Karpas-422 (cell line): ENCODE measurements around the gene PRPF38B. TPM values are rescaled to one million over a fixed set of nuclear protein-coding genes. Genes with fewer than 3 reads are reported as not detected.

ENCODE experiments used
- DNase-seq: peaks from one replicate; pipeline ENCODE4 v3.0.0-alpha.2; 2015
- H2AFZ ChIP-seq: fragments of 200-600 bp; sonication (generic); 2 replicates; pipeline ENCODE4 v1.6.1; 2014; ENCODE audit warnings: antibody characterized with exemption, low read length, mixed read lengths
- H3K27ac ChIP-seq: fragments of 200-600 bp; sonication (generic); 2 replicates; pipeline ENCODE4 v1.5.1; 2014; ENCODE audit warnings: mild to moderate bottlenecking, low read length, moderate library complexity
- H3K27me3 ChIP-seq: fragments of 200-600 bp; sonication (generic); 2 replicates; pipeline ENCODE4 v1.6.1; 2014; ENCODE audit warnings: low read length, mixed read lengths
- H3K36me3 ChIP-seq: fragments of 200-600 bp; sonication (generic); 2 replicates; pipeline ENCODE4 v1.6.1; 2014; ENCODE audit warnings: low read length, mixed read lengths; ENCODE audit not compliant: insufficient read depth
- H3K4me1 ChIP-seq: fragments of 200-600 bp; sonication (generic); 2 replicates; pipeline ENCODE4 v1.6.1; 2014; ENCODE audit warnings: mild to moderate bottlenecking, low read length, mixed read lengths
- H3K4me2 ChIP-seq: fragments of 200-600 bp; sonication (generic); 2 replicates; pipeline ENCODE4 v1.6.1; 2014; ENCODE audit warnings: low read length, low read depth, mild to moderate bottlenecking; ENCODE audit not compliant: poor library complexity, severe bottlenecking
- H3K4me3 ChIP-seq: fragments of 200-600 bp; sonication (generic); 2 replicates; pipeline ENCODE4 v1.5.1; 2014; ENCODE audit warnings: mild to moderate bottlenecking, antibody characterized with exemption, low read length, mixed read lengths
- H3K79me2 ChIP-seq: fragments of 200-600 bp; sonication (generic); 2 replicates; pipeline ENCODE4 v1.6.1; 2014; ENCODE audit warnings: mild to moderate bottlenecking, low read length, mixed read lengths
- H3K9ac ChIP-seq: fragments of 200-600 bp; sonication (generic); 2 replicates; pipeline ENCODE4 v1.6.0; 2014; ENCODE audit warnings: low read length
- H3K9me2 ChIP-seq: fragments of 200-600 bp; sonication (generic), shearing (Covaris generic); replicated peaks from 2 replicates; pipeline ENCODE4 v1.6.0; 2014; ENCODE audit warnings: mild to moderate bottlenecking, low read length, moderate library complexity; ENCODE audit not compliant: insufficient read depth
- H3K9me3 ChIP-seq: fragments of 300-700, 200-600 bp; sonication (generic); 2 replicates; pipeline ENCODE4 v1.6.1; 2014; ENCODE audit warnings: low read length, mixed read lengths
- H4K20me1 ChIP-seq: fragments of 200-600 bp; sonication (generic); 2 replicates; pipeline ENCODE4 v1.6.1; 2014; ENCODE audit warnings: mild to moderate bottlenecking, antibody characterized with exemption, low read length, low read depth; ENCODE audit not compliant: insufficient read depth
- total RNA-seq: library from RNA; depleted of rRNA; stranded (reverse); fragments of >200 nt; shearing (Covaris generic); gene quantifications from 2 replicates; pipeline ENCODE4 v1.2.3, GENCODE V29; 2014; ENCODE audit warnings: low replicate concordance; rRNA removed

Gene PRPF38B, protein sequence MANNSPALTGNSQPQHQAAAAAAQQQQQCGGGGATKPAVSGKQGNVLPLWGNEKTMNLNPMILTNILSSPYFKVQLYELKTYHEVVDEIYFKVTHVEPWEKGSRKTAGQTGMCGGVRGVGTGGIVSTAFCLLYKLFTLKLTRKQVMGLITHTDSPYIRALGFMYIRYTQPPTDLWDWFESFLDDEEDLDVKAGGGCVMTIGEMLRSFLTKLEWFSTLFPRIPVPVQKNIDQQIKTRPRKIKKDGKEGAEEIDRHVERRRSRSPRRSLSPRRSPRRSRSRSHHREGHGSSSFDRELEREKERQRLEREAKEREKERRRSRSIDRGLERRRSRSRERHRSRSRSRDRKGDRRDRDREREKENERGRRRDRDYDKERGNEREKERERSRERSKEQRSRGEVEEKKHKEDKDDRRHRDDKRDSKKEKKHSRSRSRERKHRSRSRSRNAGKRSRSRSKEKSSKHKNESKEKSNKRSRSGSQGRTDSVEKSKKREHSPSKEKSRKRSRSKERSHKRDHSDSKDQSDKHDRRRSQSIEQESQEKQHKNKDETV
- 21.5 and 30.9 TPM in 2 replicates for total RNA-seq

DNA sequence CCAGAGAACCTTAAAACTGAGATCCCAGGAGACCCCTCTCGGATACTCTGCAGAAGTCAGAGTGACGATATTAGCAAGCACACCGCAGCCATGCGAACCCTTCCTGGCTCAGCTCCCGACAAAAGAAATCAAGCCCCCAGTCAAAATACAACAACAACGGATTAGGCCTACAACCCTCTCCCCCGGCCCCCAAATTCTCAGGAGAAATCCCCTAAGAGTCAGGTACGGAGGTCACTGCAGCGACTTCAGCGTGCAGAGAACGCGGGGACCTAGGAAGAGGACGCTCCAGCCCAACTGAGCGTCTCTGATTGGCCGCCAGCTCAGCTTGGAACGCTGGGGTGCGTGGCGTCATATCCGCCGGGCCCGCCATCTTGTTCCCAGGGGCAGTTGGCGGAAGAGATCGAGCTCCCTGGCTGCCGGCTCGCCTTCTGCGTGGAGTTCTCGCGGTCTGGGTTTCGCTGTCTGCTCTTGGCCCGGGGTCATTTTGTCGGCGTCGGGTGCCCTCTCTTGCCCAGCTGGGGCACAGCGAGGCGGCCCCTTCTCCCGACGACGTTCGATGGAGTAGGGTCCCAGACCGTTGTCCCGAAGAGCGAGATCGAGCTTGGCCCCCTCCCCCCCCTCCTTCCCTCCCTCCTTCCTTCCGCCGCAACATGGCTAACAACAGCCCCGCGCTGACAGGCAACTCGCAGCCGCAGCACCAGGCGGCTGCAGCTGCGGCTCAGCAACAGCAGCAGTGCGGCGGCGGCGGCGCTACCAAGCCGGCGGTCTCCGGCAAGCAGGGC is at the start of gene PRPF38B:
PRPF38B (plus strand) TSS at position 369 of the 782 bp plus-strand sequence; CDS start at position 651, 282 bp downstream.
- Histone ChIP-seq H3K27me3 (no peaks in the 10 kb centered on the region), H3K9me3 (no peaks in the 10 kb centered on the region), H3K27ac (peak within 1 kb of the TSS; percentile 78), H3K9ac (peak within 1 kb of the TSS; percentile 96), H3K36me3 (peaks cover 36% of the 10 kb centered on the region), H3K79me2 (peaks cover 49% of the 10 kb centered on the region), H3K4me2 (peak within 1 kb of the TSS; percentile 94), H3K4me1 (peaks cover 26% of the 10 kb centered on the region), H2AFZ (peak within 1 kb of the TSS; percentile 44), H3K4me3 (peak within 1 kb of the TSS; percentile 95), H3K9me2 (no peaks in the 10 kb centered on the region), H4K20me1 (peaks cover 35% of the 10 kb centered on the region)
- DNase-seq = peak; percentile 97

DNA sequence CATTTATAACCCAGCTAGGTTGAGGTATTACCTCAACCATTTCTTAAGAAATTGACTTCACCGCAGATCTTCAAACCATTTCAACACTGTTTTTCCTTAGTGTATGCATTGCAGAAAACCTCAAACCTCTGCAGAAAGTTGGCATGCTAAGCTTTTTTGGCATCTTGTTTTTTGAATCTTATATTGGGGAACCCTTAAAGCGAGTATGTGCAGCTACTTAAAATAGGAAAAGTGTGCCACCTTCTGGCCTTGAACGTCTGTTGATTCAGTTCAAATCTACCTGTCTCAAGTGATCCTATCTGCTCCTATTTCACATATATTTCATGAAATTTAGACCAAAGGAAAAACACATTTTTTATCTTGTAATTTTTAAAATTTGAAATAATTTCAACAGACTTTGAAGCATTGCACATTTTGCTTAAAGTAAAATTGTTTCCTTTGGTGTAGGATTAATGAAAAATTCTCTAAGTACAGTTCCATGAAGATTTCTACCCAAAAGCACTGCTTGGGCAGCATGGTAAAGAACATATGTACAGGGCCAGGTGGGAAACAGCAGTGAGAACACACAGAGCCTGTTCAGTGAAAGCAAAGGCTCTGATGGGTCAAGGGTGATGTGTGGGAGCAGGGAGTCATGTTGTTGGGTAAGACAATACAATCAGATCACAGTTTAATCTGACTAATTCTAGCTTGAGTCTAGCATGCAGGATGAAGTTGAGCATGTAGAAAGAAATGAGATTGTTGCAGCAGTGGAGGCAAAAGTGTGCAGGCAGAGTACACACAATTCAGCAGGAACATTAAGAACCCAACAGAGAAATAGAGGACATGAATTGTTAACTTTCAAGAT is 48.4 kb upstream of the PRPF38B start:
- Histone ChIP-seq H2AFZ (no peak overlapping the region), H3K27ac (no peak overlapping the region), H3K79me2 (no peaks in the 10 kb centered on the region), H3K36me3 (no peaks in the 10 kb centered on the region), H3K27me3 (no peaks in the 10 kb centered on the region), H3K9ac (no peak overlapping the region), H3K9me3 (no peaks in the 10 kb centered on the region), H3K4me2 (no peak overlapping the region), H4K20me1 (no peaks in the 10 kb centered on the region), H3K4me1 (no peaks in the 10 kb centered on the region), H3K9me2 (no peaks in the 10 kb centered on the region), H3K4me3 (no peak overlapping the region)
- peak; percentile 81 for DNase-seq

DNA sequence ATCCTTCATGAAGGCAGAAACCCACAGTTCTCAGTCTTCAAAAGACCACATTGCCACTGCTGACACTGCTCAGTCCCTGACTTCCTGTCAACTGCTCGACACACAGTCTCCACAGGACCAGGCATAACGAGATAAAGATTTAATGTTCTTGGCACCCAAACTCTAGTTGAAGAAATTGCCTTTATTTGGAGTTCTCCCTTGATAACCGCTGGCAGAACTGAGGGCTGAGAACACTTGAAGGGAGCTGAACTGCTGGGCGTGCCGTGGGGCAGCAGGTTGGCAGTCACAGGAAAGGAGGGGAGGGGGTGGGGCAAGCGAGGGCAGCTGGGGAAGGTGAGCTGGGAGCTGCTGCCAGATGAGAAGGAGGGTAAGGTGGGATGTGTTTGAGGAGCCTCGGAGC is 47.1 kb upstream of the PRPF38B start:
- Histone ChIP-seq H3K4me2 (no peak overlapping the region), H3K9me2 (no peaks in the 10 kb centered on the region), H3K27ac (no peak overlapping the region), H3K4me3 (no peak overlapping the region), H3K4me1 (no peaks in the 10 kb centered on the region), H3K27me3 (no peaks in the 10 kb centered on the region), H4K20me1 (no peaks in the 10 kb centered on the region), H2AFZ (no peak overlapping the region), H3K9me3 (no peaks in the 10 kb centered on the region), H3K36me3 (0 out of 2 replicates have a peak, but pooled peaks cover 2% of the 10 kb centered on the region), H3K9ac (no peak overlapping the region), H3K79me2 (no peaks in the 10 kb centered on the region)
- no peak for DNase-seq

DNA sequence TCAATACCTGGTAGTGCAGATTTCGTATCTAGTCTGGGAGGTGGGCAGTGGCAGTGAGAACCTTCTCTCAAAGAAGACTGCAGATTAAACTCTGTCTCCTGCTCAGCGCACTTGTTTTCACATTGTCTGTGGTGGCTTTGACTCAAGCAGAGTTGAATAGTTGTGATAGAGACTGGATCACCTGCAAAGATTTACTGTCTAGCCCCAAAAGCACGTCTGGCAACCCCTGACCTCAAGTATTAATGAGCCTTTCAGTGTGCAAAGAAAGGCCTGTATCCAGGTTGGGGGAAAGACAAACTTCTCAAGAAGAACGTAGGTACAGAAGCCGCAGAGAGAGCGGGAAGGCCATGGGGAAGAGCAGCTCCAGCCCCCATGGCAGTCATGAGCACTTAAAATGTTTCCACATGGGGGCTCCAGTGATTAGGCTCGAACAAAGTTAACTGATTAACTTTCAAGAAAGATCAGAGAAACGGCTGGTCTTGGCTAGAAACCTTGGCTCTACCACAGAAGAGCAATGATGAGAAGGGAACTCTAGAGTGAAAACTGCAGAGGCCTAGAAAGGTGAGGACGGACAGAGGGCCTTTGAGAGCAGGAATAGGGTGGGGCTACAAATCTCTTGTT is 46.4 kb upstream of the PRPF38B start:
- no peak overlapping the region for H3K4me3 ChIP-seq
- no peaks in the 10 kb centered on the region for H3K9me3 ChIP-seq
- DNase-seq = no peak
- H3K36me3 ChIP-seq = 0 out of 2 replicates have a peak, but pooled peaks cover 4% of the 10 kb centered on the region
- no peaks in the 10 kb centered on the region for H3K4me1 ChIP-seq
- no peak overlapping the region for H2AFZ ChIP-seq
- H3K4me2 ChIP-seq = no peak overlapping the region
- no peaks in the 10 kb centered on the region for H3K27me3 ChIP-seq
- no peaks in the 10 kb centered on the region for H4K20me1 ChIP-seq
- no peaks in the 10 kb centered on the region for H3K79me2 ChIP-seq
- H3K27ac ChIP-seq = no peak overlapping the region
- no peak overlapping the region for H3K9ac ChIP-seq
- H3K9me2 ChIP-seq = no peaks in the 10 kb centered on the region

DNA sequence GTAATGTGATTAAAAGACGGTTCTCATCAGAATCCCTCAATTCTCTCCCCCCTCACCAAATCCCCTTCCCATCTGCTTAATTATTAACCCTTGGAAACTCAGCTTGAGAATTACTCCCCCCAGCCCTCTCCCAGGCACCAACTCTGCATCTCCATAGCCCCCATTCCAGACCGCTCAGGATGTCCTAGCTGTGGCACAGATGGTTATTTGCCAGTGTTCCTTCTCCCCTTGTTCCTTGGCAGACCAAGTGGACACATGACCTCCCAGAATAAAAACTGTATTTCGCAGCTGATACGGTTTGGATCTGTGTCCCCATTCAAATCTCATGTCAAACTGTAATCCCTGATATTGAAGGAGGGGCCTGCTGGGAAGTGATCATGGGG is 45.9 kb upstream of the PRPF38B start:
- Histone ChIP-seq H4K20me1 (no peaks in the 10 kb centered on the region), H3K9ac (no peak overlapping the region), H3K36me3 (0 out of 2 replicates have a peak, but pooled peaks cover 4% of the 10 kb centered on the region), H3K4me1 (no peaks in the 10 kb centered on the region), H3K4me3 (no peak overlapping the region), H3K9me2 (no peaks in the 10 kb centered on the region), H2AFZ (no peak overlapping the region), H3K4me2 (no peak overlapping the region), H3K27ac (no peak overlapping the region), H3K9me3 (no peaks in the 10 kb centered on the region), H3K79me2 (no peaks in the 10 kb centered on the region), H3K27me3 (no peaks in the 10 kb centered on the region)
- DNase-seq = no peak

DNA sequence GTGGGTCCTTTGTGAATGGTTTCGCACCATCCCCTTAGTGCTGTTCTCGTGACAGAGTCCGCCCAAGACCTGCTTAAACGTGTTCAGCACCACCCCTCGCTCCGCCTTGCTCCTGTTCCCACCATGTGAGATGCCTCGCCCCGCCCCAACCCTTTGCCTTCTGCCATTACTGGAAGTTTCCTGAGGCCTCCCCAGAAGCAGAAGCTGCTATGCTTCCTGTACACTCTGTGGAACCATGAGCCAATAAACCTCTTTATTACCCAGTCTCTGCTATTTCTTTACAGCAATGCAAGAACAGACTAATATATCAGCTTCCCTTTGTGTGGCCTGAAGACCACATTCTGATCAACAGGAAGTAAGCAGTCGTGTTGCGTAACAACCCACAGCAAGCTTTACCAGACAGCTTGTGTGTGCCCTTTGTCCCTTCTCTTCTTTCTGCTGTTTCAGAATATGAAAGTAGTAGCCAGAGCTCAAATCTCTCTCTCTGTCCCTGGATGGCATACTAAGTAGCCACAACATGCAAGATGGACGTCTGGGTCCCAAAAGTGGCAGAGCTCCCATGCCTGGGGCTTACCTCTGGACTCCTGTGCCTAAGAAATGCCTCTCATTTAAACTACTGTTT is 45.4 kb upstream of the PRPF38B start:
- H3K79me2 ChIP-seq = no peaks in the 10 kb centered on the region
- H3K4me3 ChIP-seq = no peak overlapping the region
- no peaks in the 10 kb centered on the region for H3K27me3 ChIP-seq
- 0 out of 2 replicates have a peak, but pooled peaks cover 4% of the 10 kb centered on the region for H3K36me3 ChIP-seq
- H4K20me1 ChIP-seq = no peaks in the 10 kb centered on the region
- no peak overlapping the region for H2AFZ ChIP-seq
- H3K27ac ChIP-seq = no peak overlapping the region
- no peaks in the 10 kb centered on the region for H3K9me2 ChIP-seq
- no peak for DNase-seq
- H3K9ac ChIP-seq = no peak overlapping the region
- H3K9me3 ChIP-seq = no peaks in the 10 kb centered on the region
- H3K4me1 ChIP-seq = no peaks in the 10 kb centered on the region
- H3K4me2 ChIP-seq = no peak overlapping the region

DNA sequence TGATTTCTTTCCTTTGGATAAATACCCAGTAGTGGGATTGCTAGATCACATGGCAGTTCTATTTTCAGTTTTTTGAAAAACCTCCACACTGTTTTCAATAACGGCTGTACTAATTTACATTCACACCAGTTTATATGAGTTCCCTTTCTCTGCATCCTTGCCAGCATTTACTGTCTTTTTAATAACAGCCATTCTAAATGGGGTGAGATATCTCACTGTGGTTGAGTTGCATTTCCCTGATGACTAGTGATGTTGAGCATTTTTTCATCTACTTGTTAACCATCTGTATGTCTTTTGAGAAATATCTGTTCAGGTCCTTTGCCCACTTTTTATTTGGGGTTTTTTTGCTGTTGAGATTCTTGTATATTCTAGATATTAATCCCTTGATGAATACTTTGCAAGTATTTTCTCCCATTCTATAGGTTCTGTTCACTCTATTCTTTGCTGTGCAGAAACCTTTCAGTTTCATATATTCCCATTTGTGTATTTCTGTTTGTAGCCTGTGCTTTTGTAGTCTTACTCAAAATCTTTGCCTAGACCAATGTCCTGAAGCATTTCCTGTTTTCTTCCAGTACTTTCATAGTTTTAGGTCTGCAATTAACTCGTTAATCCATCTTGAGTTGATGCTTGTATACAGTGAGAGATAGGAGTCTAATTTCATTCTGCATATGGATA is 38.5 kb upstream of the PRPF38B start:
- H2AFZ ChIP-seq = no peak overlapping the region
- H3K9me3 ChIP-seq = no peaks in the 10 kb centered on the region
- no peak overlapping the region for H3K4me3 ChIP-seq
- H4K20me1 ChIP-seq = no peaks in the 10 kb centered on the region
- DNase-seq = no peak
- H3K36me3 ChIP-seq = peaks cover 26% of the 10 kb centered on the region
- H3K9me2 ChIP-seq = no peaks in the 10 kb centered on the region
- H3K27ac ChIP-seq = no peak overlapping the region
- peaks cover 4% of the 10 kb centered on the region; the same call in 1 of the 2 replicates for H3K79me2 ChIP-seq
- H3K4me1 ChIP-seq = no peaks in the 10 kb centered on the region
- no peak overlapping the region for H3K9ac ChIP-seq
- H3K4me2 ChIP-seq = no peak overlapping the region
- no peaks in the 10 kb centered on the region for H3K27me3 ChIP-seq
